Endothelial cell of umbilical vein (primary cell): ENCODE measurements around the gene MUCL3. TPM values are rescaled to one million over a fixed set of nuclear protein-coding genes. Genes with fewer than 3 reads are reported as not detected.

ENCODE experiments used
- BruUV-seq: library from RNA; stranded (reverse); fragments of 400-500 nt; replicated peaks from 2 replicates; lab custom pipeline; 2021; lab: Mats Ljungman, UMichigan
- CTCF ChIA-PET: fragments of 300-600, 350-600 bp; sonication (Branson Sonifier 250); formaldehyde crosslinking; loops from one replicate; lab custom pipeline; 2021; ENCODE audit warnings: antibody characterized with exemption, inconsistent platforms; lab: Charles Lee
- POLR2A ChIA-PET: fragments of 300-600, 350-600 bp; sonication (Branson Sonifier 250); formaldehyde crosslinking; loops from one replicate; lab custom pipeline; 2021; ENCODE audit warnings: antibody characterized with exemption, inconsistent platforms; lab: Charles Lee
- DNase-seq: peaks from one replicate; pipeline ENCODE4 v3.0.0-alpha.2; 2011; ENCODE audit warnings: low read depth, low spot score
- FAIRE-seq: peaks from 2 replicates; lab custom pipeline; 2011; peaks lifted over from hg19 to GRCh38; lab: Jason Lieb, UNC
- H2AFZ ChIP-seq: 2 replicates; pipeline ENCODE4 v1.6.0; 2012; ENCODE audit warnings: low read depth, low read length, control low read depth, inconsistent platforms
- H3K27ac ChIP-seq: 2 replicates; pipeline ENCODE4 v1.5.1; 2011; ENCODE audit warnings: low read depth, mild to moderate bottlenecking, control low read depth, low read length, moderate library complexity; ENCODE audit not compliant: insufficient read depth
- H3K27me3 ChIP-seq, 2 experiments: 2 replicates each; pipeline versions ENCODE4 v1.6.0 to v1.6.1; 2011; ENCODE audit warnings: low read length in 2 of 2, mixed read lengths in 1 of 2; ENCODE audit not compliant: control insufficient read depth in 2 of 2, insufficient read depth in 2 of 2
- H3K36me3 ChIP-seq, 2 experiments: 2 replicates in 1 of 2; 3 replicates in 1 of 2; pipeline ENCODE4 v1.5.1; 2011; ENCODE audit warnings: low read length in 2 of 2, mild to moderate bottlenecking in 1 of 2, moderate library complexity in 1 of 2; ENCODE audit not compliant: control insufficient read depth in 2 of 2, insufficient read depth in 2 of 2; ENCODE audit errors: extremely low read depth in 1 of 2
- H3K4me1 ChIP-seq: 3 replicates; pipeline ENCODE4 v1.5.1; 2011; ENCODE audit warnings: mild to moderate bottlenecking, low read length; ENCODE audit not compliant: control insufficient read depth, insufficient read depth; ENCODE audit errors: extremely low read depth
- H3K4me2 ChIP-seq: 2 replicates; pipeline ENCODE4 v1.6.1; 2011; ENCODE audit warnings: low read length, control low read depth, mixed read lengths; ENCODE audit not compliant: insufficient read depth
- H3K4me3 ChIP-seq, 3 experiments: fragments of 200-600 bp in 1 of 3; sonication (generic), shearing (Covaris generic) in 1 of 3; replicated peaks in 1 of 3; 2 replicates each; pipeline ENCODE4 v1.5.1; 2011 to 2016; ENCODE audit warnings: control low read depth in 3 of 3, low read length in 3 of 3, mild to moderate bottlenecking in 2 of 3, inconsistent platforms in 1 of 3, low read depth in 1 of 3, moderate library complexity in 1 of 3; ENCODE audit not compliant: insufficient read depth in 1 of 3
- H3K79me2 ChIP-seq: 2 replicates; pipeline ENCODE4 v1.6.0; 2012; ENCODE audit warnings: low read length, inconsistent platforms; ENCODE audit not compliant: control insufficient read depth, insufficient read depth
- H3K9ac ChIP-seq: replicated peaks from 2 replicates; pipeline ENCODE3; 2011; ENCODE audit warnings: low read length, control low read depth; ENCODE audit not compliant: insufficient read depth; ENCODE audit errors: extremely low read depth
- H3K9me1 ChIP-seq: replicated peaks from 3 replicates; pipeline ENCODE4 v1.6.0; 2011; ENCODE audit warnings: mild to moderate bottlenecking, low read length; ENCODE audit not compliant: control insufficient read depth, insufficient read depth; ENCODE audit errors: extremely low read depth
- H3K9me3 ChIP-seq: replicated peaks from 2 replicates; pipeline ENCODE4 v1.5.1; 2012; ENCODE audit warnings: low read length, inconsistent platforms; ENCODE audit not compliant: control insufficient read depth, insufficient read depth
- H4K20me1 ChIP-seq: replicated peaks from 2 replicates; pipeline ENCODE3; 2011; ENCODE audit warnings: mild to moderate bottlenecking, low read length; ENCODE audit not compliant: control insufficient read depth, insufficient read depth; ENCODE audit errors: extremely low read depth
- EZH2 ChIP-seq: IDR thresholded peaks from 2 replicates; pipeline ENCODE4 v1.6.1; 2012; ENCODE audit warnings: borderline replicate concordance, low read depth, mild to moderate bottlenecking, moderate library complexity, low read length, inconsistent platforms; ENCODE audit not compliant: severe bottlenecking
- FOS ChIP-seq: IDR thresholded peaks from 2 replicates; pipeline ENCODE4 v1.6.1; 2011; ENCODE audit warnings: mild to moderate bottlenecking, low read length, moderate library complexity, borderline replicate concordance; ENCODE audit not compliant: insufficient read depth
- JUN ChIP-seq: IDR thresholded peaks from 2 replicates; pipeline ENCODE4 v1.6.1; 2011; ENCODE audit warnings: borderline replicate concordance, low read depth; ENCODE audit not compliant: insufficient read length, insufficient read depth
- MAX ChIP-seq: IDR thresholded peaks from 2 replicates; pipeline ENCODE4 v1.6.1; 2011; ENCODE audit not compliant: insufficient read depth, insufficient read length
- POLR2A ChIP-seq: IDR thresholded peaks from 2 replicates; pipeline ENCODE4 v1.6.1; 2012; ENCODE audit warnings: low read depth, mild to moderate bottlenecking, control low read depth, low read length
- POLR2AphosphoS5 ChIP-seq: IDR thresholded peaks from 2 replicates; pipeline ENCODE4 v1.6.1; 2012; ENCODE audit warnings: low read depth, mild to moderate bottlenecking, control low read depth, low read length, moderate library complexity; ENCODE audit not compliant: insufficient read depth
- dilution Hi-C: fragments of 300-500 bp; cut with MboI; formaldehyde crosslinking; loops from one replicate; pipeline ENCODE4 v1.15.0; 2019; ENCODE audit warnings: low sequenced_read_pairs; ENCODE audit not compliant: extremely low pct_ligation_motif_present
- intact Hi-C: fragments of 100-400 bp; cut with micrococcal nuclease; formaldehyde crosslinking; loops from one replicate; pipeline ENCODE4 v1.10.0; 2022
- polyA plus RNA-seq, 4 experiments: library from polyadenylated mRNA; depleted of rRNA in 3 of 4; stranded (reverse) in 3 of 4; unstranded in 1 of 4; fragments of >200 nt; gene quantifications; 2 replicates each; pipeline versions ENCODE4 v1.2.1 to v1.2.3, GENCODE V29; 2011 to 2012; ENCODE audit warnings: missing spikeins in 1 of 4
- total RNA-seq: library from RNA; stranded (reverse); gene quantifications from 2 replicates; pipeline ENCODE4 v1.2.3, GENCODE V29; 2021

MUCL3 gene
- total and polyA plus RNA-seq, 2 donors (not counting 3 experiments of a cell fraction or from before 2014, with no cell fraction given) = not detected

- dilution Hi-C loops (loop anchor here (25.0 kb wide), 1 partner anchor 157 kb away; the partner anchor contains the start of genes FLOT1 and IER3), intact Hi-C loops (no loop called here)
- FAIRE-seq (no peak), DNase-seq (no peak)
- Histone ChIP-seq H3K4me2 (no peak overlapping the region), H3K27me3 (no peaks in the 10 kb centered on the region), H3K9me3 (no peaks in the 10 kb centered on the region), H3K9me1 (no peaks in the 10 kb centered on the region), H3K79me2 (no peaks in the 10 kb centered on the region), H3K4me3 (no peak overlapping the region), H3K4me1 (no peaks in the 10 kb centered on the region), H3K27ac (no peak overlapping the region), H4K20me1 (no peaks in the 10 kb centered on the region), H3K36me3 (peaks cover 0 to 7% of the 10 kb centered on the region in 2 experiments), H3K9ac (no peak overlapping the region), H2AFZ (no peak overlapping the region)
- TF ChIP-seq POLR2A (no peak), MAX (no peak), FOS (no peak), POLR2AphosphoS5 (no peak), EZH2 (no peak)
- CTCF ChIA-PET = interaction anchor here (1.6 kb wide), 1 partner anchor 10 kb away, joined by 3 read pairs; the partner anchor contains the start of gene DDR1
- POLR2A ChIA-PET = no interaction called here
- no TSS peak for BruUV-seq
These were observed 46.4 kb upstream of the MUCL3 start for GRCh38 chr6:30894381-30894780.

GRCh38 chr6:30894935-30895334 lies 45.8 kb upstream of the MUCL3 start:
- Histone ChIP-seq H3K79me2 (no peaks in the 10 kb centered on the region), H3K4me3 (no peak overlapping the region), H3K27me3 (no peaks in the 10 kb centered on the region), H2AFZ (no peak overlapping the region), H3K9me3 (no peaks in the 10 kb centered on the region), H3K9ac (no peak overlapping the region), H4K20me1 (no peaks in the 10 kb centered on the region), H3K36me3 (peaks cover 0 to 7% of the 10 kb centered on the region in 2 experiments), H3K4me1 (no peaks in the 10 kb centered on the region), H3K9me1 (no peaks in the 10 kb centered on the region), H3K27ac (no peak overlapping the region), H3K4me2 (no peak overlapping the region)
- ChIA-PET CTCF (no interaction called here), POLR2A (no interaction called here)
- intact Hi-C loops = no loop called here
- dilution Hi-C loops = loop anchor here (25.0 kb wide), 1 partner anchor 158 kb away; the partner anchor contains the start of genes FLOT1 and IER3
- DNase-seq (no peak), FAIRE-seq (no peak)
- TF ChIP-seq JUN (no peak), MAX (no peak), POLR2A (no peak)
- BruUV-seq = no TSS peak
